NT2/D1 (cell line): ENCODE data around the gene PLA2G1B.

Experiments
- DNase-seq: peaks from one replicate; pipeline ENCODE4 v3.0.0-alpha.2; 2011; ENCODE audit warnings: low read depth, low spot score
- H3K27me3 ChIP-seq: 2 replicates; pipeline ENCODE4 v1.6.0; 2011; ENCODE audit warnings: mild to moderate bottlenecking; ENCODE audit not compliant: insufficient read length, insufficient read depth
- H3K36me3 ChIP-seq: 2 replicates; pipeline ENCODE4 v1.6.1; 2011; ENCODE audit warnings: mild to moderate bottlenecking, low read length, mixed read lengths; ENCODE audit not compliant: insufficient read depth, insufficient read length
- H3K4me1 ChIP-seq: 2 replicates; pipeline ENCODE4 v1.5.1; 2011; ENCODE audit not compliant: insufficient read depth, insufficient read length
- H3K4me3 ChIP-seq: 2 replicates; pipeline ENCODE4 v1.5.1; 2011; ENCODE audit warnings: low read depth; ENCODE audit not compliant: insufficient read length
- H3K9ac ChIP-seq: 2 replicates; pipeline ENCODE4 v1.6.0; 2011; ENCODE audit warnings: low read depth; ENCODE audit not compliant: insufficient read length
- H3K9me3 ChIP-seq: 2 replicates; pipeline ENCODE4 v1.5.1; 2011; ENCODE audit warnings: mild to moderate bottlenecking, low read length; ENCODE audit not compliant: insufficient read depth
- SUZ12 ChIP-seq: IDR thresholded peaks from 2 replicates; pipeline ENCODE4 v1.6.1; 2011; ENCODE audit not compliant: insufficient read length, insufficient read depth; ENCODE audit errors: extremely low read depth
- YY1 ChIP-seq: IDR thresholded peaks from 2 replicates; pipeline ENCODE4 v1.6.1; 2011; ENCODE audit not compliant: insufficient read length, insufficient read depth
- ZNF274 ChIP-seq: IDR thresholded peaks from 2 replicates; pipeline ENCODE4 v1.6.1; 2011; ENCODE audit warnings: mild to moderate bottlenecking, low read depth, low read length

Gene PLA2G1B

DNA sequence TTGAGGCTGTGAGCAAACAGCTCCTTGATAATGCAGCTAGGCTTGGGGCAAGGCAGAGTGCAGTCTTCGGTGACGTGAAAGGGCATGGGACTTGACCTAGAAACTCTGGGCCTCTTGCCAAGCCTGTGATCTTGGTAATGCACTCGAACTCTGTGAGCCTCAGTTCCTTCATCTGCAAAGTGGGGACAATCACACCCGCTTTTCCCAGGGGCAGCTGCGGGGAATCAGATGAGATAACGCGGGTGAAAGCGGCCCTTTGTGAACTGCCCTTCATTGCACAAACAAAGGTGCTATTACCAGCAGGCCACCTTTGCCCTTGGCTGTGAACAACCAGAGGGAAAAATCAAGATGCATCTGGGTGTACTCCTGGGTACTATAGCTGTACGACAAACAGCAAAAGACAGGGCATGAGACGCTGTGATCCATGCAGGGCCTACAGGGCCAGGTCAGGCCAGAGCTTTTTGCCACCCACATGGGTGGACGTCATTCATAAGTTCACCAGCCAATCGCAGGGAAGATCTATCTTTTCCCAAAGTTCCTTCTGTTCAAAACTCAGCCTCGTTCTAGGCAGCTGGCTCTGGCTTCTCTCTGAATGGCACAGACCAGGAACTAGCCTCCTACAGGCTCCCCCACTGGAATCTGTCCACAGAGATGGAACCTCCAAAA, 38.2 kb upstream of the PLA2G1B start:
- H3K9ac ChIP-seq = no peak overlapping the region
- peaks cover 43% of the 10 kb centered on the region for H3K36me3 ChIP-seq
- H3K9me3 ChIP-seq = no peaks in the 10 kb centered on the region
- TF ChIP-seq ZNF274 (no peak), SUZ12 (no peak), YY1 (no peak)
- H3K4me1 ChIP-seq = peaks cover 33% of the 10 kb centered on the region
- no peak for DNase-seq
- no peak overlapping the region for H3K4me3 ChIP-seq
- peaks cover 9% of the 10 kb centered on the region for H3K27me3 ChIP-seq

DNA sequence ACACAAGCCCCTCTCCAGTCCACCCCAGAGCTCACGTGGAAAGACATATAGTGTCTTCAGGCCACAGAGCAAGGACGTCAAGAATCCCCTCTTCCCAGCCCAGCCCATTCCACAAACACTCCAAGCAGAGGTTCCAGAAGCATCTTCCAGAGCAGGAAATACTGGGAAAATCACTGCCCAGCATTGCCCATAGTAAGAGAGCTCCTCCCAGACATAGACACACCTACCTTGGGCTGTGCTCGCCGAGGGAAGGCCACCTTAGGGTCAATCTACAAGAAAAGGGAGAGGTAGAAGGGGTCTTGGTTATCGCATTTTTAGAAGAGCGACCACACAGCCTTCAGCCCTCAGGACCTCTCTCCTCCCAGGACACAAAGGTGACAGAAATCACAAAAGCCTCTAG, 36.9 kb upstream of the PLA2G1B start:
- Histone ChIP-seq H3K36me3 (peaks cover 52% of the 10 kb centered on the region), H3K9me3 (no peaks in the 10 kb centered on the region), H3K27me3 (no peaks in the 10 kb centered on the region)

DNA sequence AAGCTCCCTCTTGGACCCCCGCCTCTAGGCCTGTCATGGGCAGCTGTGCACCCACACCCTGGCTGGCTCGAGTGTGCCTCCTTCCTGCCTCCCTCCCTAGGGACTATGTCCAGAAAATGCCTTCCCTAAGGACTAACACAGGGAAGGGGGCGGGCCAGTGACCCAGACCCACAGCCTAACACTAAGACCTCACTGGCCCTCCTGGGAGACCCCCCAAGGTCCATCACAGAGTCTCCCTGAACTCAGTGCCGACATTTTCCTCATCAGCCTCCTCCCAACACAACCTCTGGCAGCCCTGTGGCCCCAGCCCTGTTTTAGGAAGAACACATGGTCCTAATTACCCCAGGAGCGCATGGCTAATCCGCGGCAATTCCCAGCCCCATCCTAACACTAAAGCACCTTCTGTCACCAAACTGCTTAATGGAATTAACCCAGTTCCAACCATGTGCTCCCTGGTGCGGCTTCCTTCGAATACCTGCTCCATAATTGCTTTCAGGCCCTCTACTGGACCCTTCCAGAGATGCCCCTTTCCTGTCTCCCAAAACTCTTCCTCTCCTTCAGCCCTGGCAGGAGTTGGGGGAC, 35.8 kb upstream of the PLA2G1B start:
- Histone ChIP-seq H3K9me3 (no peaks in the 10 kb centered on the region), H3K4me3 (no peak overlapping the region), H3K4me1 (peaks cover 45% of the 10 kb centered on the region), H3K27me3 (no peaks in the 10 kb centered on the region), H3K9ac (peak overlapping the region; percentile 27), H3K36me3 (peaks cover 61% of the 10 kb centered on the region)
- TF ChIP-seq SUZ12 (no peak), YY1 (no peak), ZNF274 (no peak)
- no peak for DNase-seq

More for the DNA sequence above, 36.9 kb upstream of the PLA2G1B start:
- no peak overlapping the region for H3K4me3 ChIP-seq
- no peak for TF ChIP-seq ZNF274
- no peak for TF ChIP-seq YY1
- TF ChIP-seq SUZ12 = no peak
- peaks cover 37% of the 10 kb centered on the region for H3K4me1 ChIP-seq
- H3K9ac ChIP-seq = no peak overlapping the region
- DNase-seq = no peak

DNA sequence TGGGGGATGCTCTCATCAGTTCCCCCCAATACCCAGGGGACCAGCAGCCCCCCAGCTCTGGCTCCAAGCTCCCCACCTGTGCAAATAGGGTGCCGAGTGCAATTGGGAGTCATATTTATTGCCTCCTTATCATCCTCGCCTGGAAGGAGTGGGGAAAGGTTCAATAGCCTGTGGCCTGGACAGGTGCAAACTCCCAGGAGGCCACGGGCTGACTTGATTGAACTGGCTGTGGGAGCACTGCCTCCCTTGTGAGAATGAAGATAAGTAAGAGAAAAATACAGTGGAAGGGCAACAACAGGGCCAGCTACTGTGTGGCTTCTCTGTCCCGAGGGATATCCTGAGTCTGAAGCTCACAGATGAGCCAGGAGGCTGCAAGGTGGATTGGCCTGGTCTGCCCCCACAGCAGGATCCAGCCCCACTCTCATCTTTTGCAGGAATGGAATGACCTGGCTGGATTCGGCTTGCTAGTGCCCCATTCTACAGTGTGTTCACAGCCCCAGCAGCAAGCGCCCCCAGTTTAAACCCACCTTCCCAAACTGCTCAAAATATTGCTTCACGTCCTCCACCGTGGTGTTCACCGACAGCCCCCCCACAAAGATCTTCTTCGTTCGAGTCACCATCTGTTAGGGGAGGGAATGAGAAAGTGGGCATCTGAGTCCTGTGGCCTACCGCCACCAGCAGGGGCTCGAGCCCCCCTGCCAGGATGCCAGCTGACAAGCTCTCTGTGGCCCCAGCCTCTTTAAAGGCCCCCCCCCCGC, 35.1 kb upstream of the PLA2G1B start:
- DNase-seq = no peak

DNA sequence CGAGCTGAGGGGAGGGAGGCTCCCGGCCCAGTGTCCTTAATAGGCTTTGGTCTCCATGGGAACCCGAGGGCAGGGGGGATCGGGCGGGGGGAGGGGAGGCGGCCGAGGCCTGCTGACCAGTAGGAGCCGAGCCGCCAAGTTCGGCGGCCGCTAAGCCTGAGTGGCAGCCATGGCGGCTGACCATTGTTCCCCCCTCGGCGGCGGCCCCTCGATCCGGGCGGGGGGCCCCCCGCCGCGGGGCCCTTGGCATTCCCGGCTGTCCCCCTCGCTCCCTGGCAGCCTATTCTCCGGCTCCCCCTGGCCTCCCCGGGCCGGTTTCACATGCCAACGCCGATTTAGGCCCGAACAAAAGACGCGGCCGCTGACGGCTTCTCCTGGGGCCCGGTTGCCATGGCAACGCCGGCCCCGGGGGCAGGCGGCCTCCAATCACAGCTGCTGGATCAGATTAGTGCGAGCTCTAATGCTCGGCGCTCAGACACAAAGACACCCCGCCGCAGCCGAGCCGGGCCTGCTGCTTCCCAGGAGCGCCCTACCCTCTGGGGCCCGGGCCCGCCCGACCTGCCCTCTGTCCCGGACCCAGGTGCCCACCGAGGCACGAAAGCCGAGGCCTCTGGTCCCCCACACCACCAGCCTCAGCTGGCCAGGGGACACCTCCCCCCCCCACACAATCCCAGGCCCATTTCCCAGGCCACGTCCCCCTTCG, 34.1 kb upstream of the PLA2G1B start:
- Histone ChIP-seq H3K9ac (peak overlapping the region; percentile 65), H3K36me3 (peaks cover 69% of the 10 kb centered on the region), H3K27me3 (no peaks in the 10 kb centered on the region), H3K9me3 (no peaks in the 10 kb centered on the region), H3K4me1 (peaks cover 45% of the 10 kb centered on the region), H3K4me3 (no peak overlapping the region)
- DNase-seq = peak; percentile 96
- no peak for TF ChIP-seq SUZ12
- no peak for TF ChIP-seq YY1
- TF ChIP-seq ZNF274 = no peak

More for the DNA sequence above, 35.1 kb upstream of the PLA2G1B start:
- Histone ChIP-seq H3K9ac (peak overlapping the region; percentile 61), H3K9me3 (no peaks in the 10 kb centered on the region), H3K4me1 (peaks cover 47% of the 10 kb centered on the region), H3K4me3 (no peak overlapping the region), H3K27me3 (no peaks in the 10 kb centered on the region), H3K36me3 (peaks cover 65% of the 10 kb centered on the region)
- TF ChIP-seq SUZ12 (no peak), ZNF274 (no peak), YY1 (no peak)

DNA sequence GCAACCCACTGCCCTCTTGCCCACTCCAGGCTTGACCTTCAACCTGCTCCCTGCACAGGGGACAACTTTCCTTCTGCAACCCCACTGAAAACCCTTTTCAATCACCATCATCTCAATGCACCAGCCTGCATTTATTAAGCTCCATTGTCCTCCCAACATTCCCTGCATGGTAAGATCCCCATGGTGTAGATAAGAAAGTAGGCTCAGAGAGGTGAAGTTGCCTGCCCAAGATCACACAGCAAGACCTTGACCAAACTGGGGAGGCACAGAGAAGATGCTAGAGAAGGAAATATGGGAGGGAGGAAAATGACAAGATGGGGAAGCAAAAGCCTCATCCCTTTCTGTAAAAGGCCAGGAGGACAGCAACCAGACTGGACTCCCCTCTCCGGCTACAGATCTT, 31.5 kb upstream of the PLA2G1B start:
- Histone ChIP-seq H3K4me1 (peaks cover 39% of the 10 kb centered on the region), H3K9ac (peak overlapping the region; percentile 29), H3K4me3 (no peak overlapping the region), H3K9me3 (no peaks in the 10 kb centered on the region), H3K27me3 (no peaks in the 10 kb centered on the region), H3K36me3 (peaks cover 68% of the 10 kb centered on the region)
- no peak for DNase-seq
- TF ChIP-seq SUZ12 = no peak
- no peak for TF ChIP-seq ZNF274
- no peak for TF ChIP-seq YY1
